Liver (tissue), 9 donors: ENCODE measurements around the gene ZNF423. TPM values are rescaled to one million over a fixed set of nuclear protein-coding genes. Genes with fewer than 3 reads are reported as not detected.
A peak's percentile ranks its signal among the peaks of the same experiment; 100 is the strongest.

Experiments used
- DNase-seq: peaks from one replicate; pipeline ENCODE4 v3.0.0-alpha.2; 2017; ENCODE audit warnings: low spot score
- H3K27ac ChIP-seq, 2 donors: one replicate each; pipeline ENCODE4 v1.7.0; 2013; ENCODE audit warnings: inconsistent platforms in 2 of 2, low read length in 2 of 2, control low read depth in 1 of 2, low read depth in 1 of 2, mild to moderate bottlenecking in 1 of 2
- H3K27me3 ChIP-seq, 4 donors: one replicate each; pipeline versions ENCODE4 v1.6.1 to v1.7.0; 2013; ENCODE audit warnings: low read length in 3 of 4, inconsistent platforms in 1 of 4, mild to moderate bottlenecking in 1 of 4, moderate library complexity in 1 of 4; ENCODE audit not compliant: control insufficient read depth in 4 of 4, insufficient read depth in 4 of 4
- H3K36me3 ChIP-seq, 4 donors: one replicate each; pipeline versions ENCODE4 v1.6.1 to v1.7.0; 2013; ENCODE audit warnings: low read length in 3 of 4, mild to moderate bottlenecking in 3 of 4, low read depth in 1 of 4, moderate library complexity in 1 of 4; ENCODE audit not compliant: control insufficient read depth in 4 of 4, insufficient read depth in 3 of 4
- H3K4me1 ChIP-seq, 4 donors: one replicate each; pipeline versions ENCODE4 v1.6.1 to v1.7.0; 2013; ENCODE audit warnings: low read length in 3 of 4, mild to moderate bottlenecking in 3 of 4, moderate library complexity in 1 of 4; ENCODE audit not compliant: control insufficient read depth in 4 of 4, insufficient read depth in 4 of 4
- H3K4me3 ChIP-seq, 3 donors: one replicate each; pipeline versions ENCODE4 v1.6.1 to v1.7.0; 2013; ENCODE audit warnings: low read length in 3 of 3, control low read depth in 1 of 3, low read depth in 1 of 3, mild to moderate bottlenecking in 1 of 3
- H3K9ac ChIP-seq, 2 donors: one replicate each; pipeline ENCODE4 v1.7.0; 2013; ENCODE audit warnings: low read length in 2 of 2, mild to moderate bottlenecking in 2 of 2, moderate library complexity in 2 of 2, control low read depth in 1 of 2, low read depth in 1 of 2
- H3K9me3 ChIP-seq, 4 donors: one replicate each; pipeline versions ENCODE4 v1.6.1 to v1.7.0; 2013; ENCODE audit warnings: low read length in 3 of 4; ENCODE audit not compliant: control insufficient read depth in 4 of 4
- EGR1 ChIP-seq, 2 donors: IDR thresholded peaks; 2 replicates each; pipeline ENCODE4 v1.6.1; 2016 to 2018; ENCODE audit warnings: antibody characterized with exemption in 2 of 2, low read depth in 2 of 2
- FOXA1 ChIP-seq: IDR thresholded peaks from 2 replicates; pipeline ENCODE4 v1.6.1; 2016; ENCODE audit warnings: antibody characterized with exemption
- GABPA ChIP-seq, 2 donors: IDR thresholded peaks in 1 of 2; conservative IDR thresholded peaks in 1 of 2; 2 replicates each; pipeline ENCODE4 v1.6.1; 2016; ENCODE audit warnings: antibody characterized with exemption in 2 of 2, mild to moderate bottlenecking in 1 of 2, moderate library complexity in 1 of 2
- HNF4A ChIP-seq, 2 donors: conservative IDR thresholded peaks; 2 replicates each; pipeline ENCODE4 v1.6.1; 2016; ENCODE audit warnings: antibody characterized with exemption in 2 of 2, mild to moderate bottlenecking in 2 of 2
- HNF4G ChIP-seq: IDR thresholded peaks from 2 replicates; pipeline ENCODE4 v1.6.1; 2016; ENCODE audit warnings: antibody characterized with exemption
- RAD21 ChIP-seq, 2 donors: IDR thresholded peaks; 2 replicates each; pipeline ENCODE4 v1.6.1; 2016; ENCODE audit warnings: antibody characterized with exemption in 2 of 2, mild to moderate bottlenecking in 2 of 2
- TAF1 ChIP-seq: conservative IDR thresholded peaks from 2 replicates; pipeline ENCODE4 v1.6.1; 2016; ENCODE audit warnings: antibody characterized with exemption, mild to moderate bottlenecking
- YY1 ChIP-seq: IDR thresholded peaks from 2 replicates; pipeline ENCODE4 v1.6.1; 2016; ENCODE audit warnings: antibody characterized with exemption, mild to moderate bottlenecking
- WGBS: extraction: QIAGEN DNeasy Blood & Tissue Kit; methylation state at CpG from one replicate; pipeline ENCODE4 v1.1.7; 2013; 5-methylcytosine and 5-hydroxymethylcytosine counted together
- polyA plus RNA-seq, 2 donors: library from polyadenylated mRNA; stranded (reverse) in 1 of 2; unstranded in 1 of 2; fragments of 200-250 nt in 1 of 2; fragments of >200 nt in 1 of 2; fragmentation: Nextera tagmentation in 1 of 2; extraction: Ambion mirVana in 1 of 2; gene quantifications; one replicate each; pipeline versions ENCODE4 v1.2.1 to v1.2.3, GENCODE V29; 2013 to 2015
- total RNA-seq, 2 donors: library from RNA; depleted of rRNA; stranded (reverse); fragments of >200 nt; gene quantifications; one replicate each; pipeline ENCODE4 v1.2.3, GENCODE V29; 2014
- TF ChIP-seq, protein P1 (sequence below): IDR thresholded peaks from 2 replicates; pipeline ENCODE4 v1.6.1; 2016; ENCODE audit warnings: antibody characterized with exemption
- TF ChIP-seq, protein P2 (sequence below): IDR thresholded peaks from 2 replicates; pipeline ENCODE4 v1.6.1; 2016; ENCODE audit warnings: antibody characterized with exemption
- TF ChIP-seq, protein P3 (sequence below): IDR thresholded peaks from 2 replicates; pipeline ENCODE4 v1.6.1; 2016; ENCODE audit warnings: antibody characterized with exemption, mild to moderate bottlenecking
- TF ChIP-seq, protein P4 (sequence below): fragments of 150-350 bp; IDR thresholded peaks from 2 replicates; pipeline ENCODE4 v1.5.1; 2017; ENCODE audit warnings: improper control_type of control experiment, low read depth, low read length; ENCODE audit not compliant: missing input control
- donor health status: healthy.
- donor health status: healthy.
- donor health status: healthy.
- donor health status: healthy.
- donor health status: healthy.

The ZNF423 gene
- total and polyA plus RNA-seq, 4 donors: 0.24 to 1.6 (median 0.39) TPM

DNA sequence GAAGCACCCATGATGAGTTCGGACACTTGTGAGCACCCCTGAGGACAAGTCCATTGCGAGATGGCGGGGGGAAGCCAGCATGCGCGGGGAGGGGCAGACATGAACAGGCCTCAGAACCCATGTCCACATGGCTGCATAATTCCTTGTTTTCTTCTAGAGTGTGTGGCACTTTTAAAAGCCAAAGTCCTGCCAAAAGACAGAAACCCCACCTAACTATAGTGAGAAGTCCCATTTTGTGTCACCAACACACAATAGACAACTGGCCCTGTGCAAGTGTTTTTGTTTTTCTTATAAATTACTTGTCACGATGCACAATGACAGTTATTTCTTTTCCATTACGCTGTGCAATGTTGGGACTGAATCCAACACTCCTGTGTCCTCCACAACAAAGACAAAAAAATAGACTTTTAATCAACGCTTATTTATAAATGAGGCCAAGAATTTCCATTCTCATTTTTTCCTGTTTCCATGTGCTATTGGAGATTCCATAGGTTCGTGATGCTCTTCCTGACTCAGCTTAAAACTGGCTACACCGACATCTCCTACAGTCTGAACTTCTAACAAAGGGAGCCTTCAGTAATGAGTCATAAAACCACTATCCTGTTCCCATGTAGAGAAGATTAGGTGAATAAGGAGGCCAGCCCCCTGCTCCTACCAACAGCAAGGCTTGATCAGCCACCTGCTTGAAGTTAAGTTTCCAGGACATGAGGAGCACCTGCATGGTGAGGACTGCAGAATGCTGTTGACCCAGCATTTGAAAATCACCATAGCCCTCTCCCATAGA, 98.9 kb downstream of the ZNF423 start:
- H3K9me3 ChIP-seq: no peaks in the 10 kb centered on the region
- H3K4me3 ChIP-seq: no peak overlapping the region
- H3K4me1 ChIP-seq: peaks cover 0 to 7% (median 2%) of the 10 kb centered on the region in 4 donors
- H3K27ac ChIP-seq: no peak overlapping the region
- no peaks in the 10 kb centered on the region for H3K36me3 ChIP-seq
- no peaks in the 10 kb centered on the region for H3K27me3 ChIP-seq
- 90% methylated on average over 10 of the region's 10 CpGs for WGBS
- no peak for DNase-seq
- no peak overlapping the region for H3K9ac ChIP-seq
- TF ChIP-seq HNF4G: no peak
- TF ChIP-seq, protein P1, sequence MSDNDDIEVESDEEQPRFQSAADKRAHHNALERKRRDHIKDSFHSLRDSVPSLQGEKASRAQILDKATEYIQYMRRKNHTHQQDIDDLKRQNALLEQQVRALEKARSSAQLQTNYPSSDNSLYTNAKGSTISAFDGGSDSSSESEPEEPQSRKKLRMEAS: no peak
- no peak for TF ChIP-seq HNF4A (conservative IDR thresholded peaks at IDR 0.05)

DNA sequence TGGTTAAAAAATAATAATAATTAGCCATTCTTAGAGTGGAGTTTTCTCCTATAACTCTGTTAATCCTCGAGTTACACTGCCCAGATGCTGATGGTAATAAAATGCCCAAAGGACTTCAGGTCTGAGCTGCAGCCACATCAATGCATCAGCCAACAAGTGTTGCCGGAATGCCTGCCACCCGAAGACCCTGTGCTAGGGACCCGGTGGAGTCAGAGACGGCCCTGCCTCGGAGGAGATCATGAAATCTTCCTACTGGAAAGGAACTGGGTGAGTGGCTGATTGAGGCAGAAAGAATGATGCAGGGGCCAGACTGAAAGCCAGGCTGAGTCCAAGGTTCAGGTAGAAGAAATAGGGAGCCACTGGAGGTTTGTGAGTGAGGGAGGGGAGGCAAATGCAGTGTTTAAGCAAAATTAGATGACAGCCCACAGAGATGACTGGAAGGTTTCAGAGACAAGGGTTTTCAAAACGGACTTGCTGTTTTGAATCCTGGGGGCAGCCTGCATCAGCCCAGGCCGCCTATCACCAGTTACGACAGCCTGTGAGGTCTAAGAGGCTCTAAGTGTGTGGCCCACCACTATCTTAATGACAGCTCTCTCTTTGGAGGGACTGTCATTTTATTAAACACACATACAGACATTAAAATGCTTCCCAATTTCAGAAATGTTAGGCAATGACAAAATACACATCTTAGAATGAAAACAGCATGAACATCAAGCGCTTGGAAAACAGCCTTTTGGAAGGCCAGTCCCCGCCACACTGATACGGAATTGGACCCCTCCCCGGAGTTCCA, 100.0 kb downstream of the ZNF423 start:
- no peaks in the 10 kb centered on the region for H3K27me3 ChIP-seq
- H3K36me3 ChIP-seq: no peaks in the 10 kb centered on the region
- peaks cover 0 to 7% (median 2%) of the 10 kb centered on the region in 4 donors for H3K4me1 ChIP-seq
- no peak overlapping the region for H3K4me3 ChIP-seq
- H3K27ac ChIP-seq: no peak overlapping the region
- WGBS: 64% methylated on average over 13 of the region's 13 CpGs
- H3K9me3 ChIP-seq: no peaks in the 10 kb centered on the region
- TF ChIP-seq RAD21 (IDR thresholded peaks at IDR 0.05) (no peak), EGR1 (IDR thresholded peaks at IDR 0.05; ENCODE audit: low read depth in 2 of 2) (no peak), FOXA1 (no peak), TAF1 (no peak)
- TF ChIP-seq, protein P2, sequence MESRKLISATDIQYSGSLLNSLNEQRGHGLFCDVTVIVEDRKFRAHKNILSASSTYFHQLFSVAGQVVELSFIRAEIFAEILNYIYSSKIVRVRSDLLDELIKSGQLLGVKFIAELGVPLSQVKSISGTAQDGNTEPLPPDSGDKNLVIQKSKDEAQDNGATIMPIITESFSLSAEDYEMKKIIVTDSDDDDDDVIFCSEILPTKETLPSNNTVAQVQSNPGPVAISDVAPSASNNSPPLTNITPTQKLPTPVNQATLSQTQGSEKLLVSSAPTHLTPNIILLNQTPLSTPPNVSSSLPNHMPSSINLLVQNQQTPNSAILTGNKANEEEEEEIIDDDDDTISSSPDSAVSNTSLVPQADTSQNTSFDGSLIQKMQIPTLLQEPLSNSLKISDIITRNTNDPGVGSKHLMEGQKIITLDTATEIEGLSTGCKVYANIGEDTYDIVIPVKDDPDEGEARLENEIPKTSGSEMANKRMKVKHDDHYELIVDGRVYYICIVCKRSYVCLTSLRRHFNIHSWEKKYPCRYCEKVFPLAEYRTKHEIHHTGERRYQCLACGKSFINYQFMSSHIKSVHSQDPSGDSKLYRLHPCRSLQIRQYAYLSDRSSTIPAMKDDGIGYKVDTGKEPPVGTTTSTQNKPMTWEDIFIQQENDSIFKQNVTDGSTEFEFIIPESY: no peak
- TF ChIP-seq, protein P3, sequence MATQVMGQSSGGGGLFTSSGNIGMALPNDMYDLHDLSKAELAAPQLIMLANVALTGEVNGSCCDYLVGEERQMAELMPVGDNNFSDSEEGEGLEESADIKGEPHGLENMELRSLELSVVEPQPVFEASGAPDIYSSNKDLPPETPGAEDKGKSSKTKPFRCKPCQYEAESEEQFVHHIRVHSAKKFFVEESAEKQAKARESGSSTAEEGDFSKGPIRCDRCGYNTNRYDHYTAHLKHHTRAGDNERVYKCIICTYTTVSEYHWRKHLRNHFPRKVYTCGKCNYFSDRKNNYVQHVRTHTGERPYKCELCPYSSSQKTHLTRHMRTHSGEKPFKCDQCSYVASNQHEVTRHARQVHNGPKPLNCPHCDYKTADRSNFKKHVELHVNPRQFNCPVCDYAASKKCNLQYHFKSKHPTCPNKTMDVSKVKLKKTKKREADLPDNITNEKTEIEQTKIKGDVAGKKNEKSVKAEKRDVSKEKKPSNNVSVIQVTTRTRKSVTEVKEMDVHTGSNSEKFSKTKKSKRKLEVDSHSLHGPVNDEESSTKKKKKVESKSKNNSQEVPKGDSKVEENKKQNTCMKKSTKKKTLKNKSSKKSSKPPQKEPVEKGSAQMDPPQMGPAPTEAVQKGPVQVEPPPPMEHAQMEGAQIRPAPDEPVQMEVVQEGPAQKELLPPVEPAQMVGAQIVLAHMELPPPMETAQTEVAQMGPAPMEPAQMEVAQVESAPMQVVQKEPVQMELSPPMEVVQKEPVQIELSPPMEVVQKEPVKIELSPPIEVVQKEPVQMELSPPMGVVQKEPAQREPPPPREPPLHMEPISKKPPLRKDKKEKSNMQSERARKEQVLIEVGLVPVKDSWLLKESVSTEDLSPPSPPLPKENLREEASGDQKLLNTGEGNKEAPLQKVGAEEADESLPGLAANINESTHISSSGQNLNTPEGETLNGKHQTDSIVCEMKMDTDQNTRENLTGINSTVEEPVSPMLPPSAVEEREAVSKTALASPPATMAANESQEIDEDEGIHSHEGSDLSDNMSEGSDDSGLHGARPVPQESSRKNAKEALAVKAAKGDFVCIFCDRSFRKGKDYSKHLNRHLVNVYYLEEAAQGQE: no peak
- H3K9ac ChIP-seq: no peak overlapping the region
- no peak for DNase-seq

DNA sequence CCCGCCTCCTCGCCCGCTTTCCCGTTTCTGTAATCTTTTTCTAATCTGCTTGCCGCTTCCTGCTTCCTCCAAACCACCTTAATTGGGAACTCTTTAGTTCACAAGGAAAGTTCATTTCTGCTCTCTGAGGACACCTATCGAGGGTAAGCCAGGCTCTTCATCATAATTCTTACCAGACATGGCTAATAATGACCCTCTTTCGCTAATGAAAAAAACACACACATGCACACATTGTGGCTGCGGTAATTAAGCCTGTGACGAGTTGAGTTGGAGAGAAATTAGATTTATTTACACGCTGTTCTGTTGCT, 100.6 kb downstream of the ZNF423 start:
- Histone ChIP-seq H3K4me1 (peaks cover 0 to 7% (median 2%) of the 10 kb centered on the region in 4 donors), H3K9me3 (no peaks in the 10 kb centered on the region), H3K27ac (no peak overlapping the region), H3K27me3 (no peaks in the 10 kb centered on the region), H3K36me3 (no peaks in the 10 kb centered on the region), H3K9ac (no peak overlapping the region), H3K4me3 (peak overlapping the region in 1 of 3 donors; percentile 9)
- DNase-seq: no peak
- TF ChIP-seq, protein P1: no peak
- no peak for TF ChIP-seq GABPA (IDR thresholded peaks at IDR 0.05 in 1 of 2, conservative IDR thresholded peaks at IDR 0.05 in 1 of 2)
- no peak for TF ChIP-seq TAF1
- peak; percentile 43 to 62 for TF ChIP-seq RAD21 (IDR thresholded peaks at IDR 0.05)
- TF ChIP-seq, protein P4, sequence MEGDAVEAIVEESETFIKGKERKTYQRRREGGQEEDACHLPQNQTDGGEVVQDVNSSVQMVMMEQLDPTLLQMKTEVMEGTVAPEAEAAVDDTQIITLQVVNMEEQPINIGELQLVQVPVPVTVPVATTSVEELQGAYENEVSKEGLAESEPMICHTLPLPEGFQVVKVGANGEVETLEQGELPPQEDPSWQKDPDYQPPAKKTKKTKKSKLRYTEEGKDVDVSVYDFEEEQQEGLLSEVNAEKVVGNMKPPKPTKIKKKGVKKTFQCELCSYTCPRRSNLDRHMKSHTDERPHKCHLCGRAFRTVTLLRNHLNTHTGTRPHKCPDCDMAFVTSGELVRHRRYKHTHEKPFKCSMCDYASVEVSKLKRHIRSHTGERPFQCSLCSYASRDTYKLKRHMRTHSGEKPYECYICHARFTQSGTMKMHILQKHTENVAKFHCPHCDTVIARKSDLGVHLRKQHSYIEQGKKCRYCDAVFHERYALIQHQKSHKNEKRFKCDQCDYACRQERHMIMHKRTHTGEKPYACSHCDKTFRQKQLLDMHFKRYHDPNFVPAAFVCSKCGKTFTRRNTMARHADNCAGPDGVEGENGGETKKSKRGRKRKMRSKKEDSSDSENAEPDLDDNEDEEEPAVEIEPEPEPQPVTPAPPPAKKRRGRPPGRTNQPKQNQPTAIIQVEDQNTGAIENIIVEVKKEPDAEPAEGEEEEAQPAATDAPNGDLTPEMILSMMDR: peak; percentile 23
- no peak for TF ChIP-seq YY1
- WGBS: 9% methylated on average over 10 of the region's 10 CpGs
